Gastrocnemius medialis (tissue), 4 donors: Measurements from ENCODE around the gene AP2B1.

Source experiments
- POLR2A ChIP-seq, 2 donors: fragments of 450-650 bp; IDR thresholded peaks; one replicate each; pipeline ENCODE4 v1.6.1; 2017; ENCODE audit warnings: antibody characterized with exemption in 2 of 2, mild to moderate bottlenecking in 2 of 2, moderate library complexity in 2 of 2
- TF ChIP-seq, protein P1 (sequence below), 5 experiments: fragments of 450-650 bp in 3 of 5; fragments of 200-600 bp in 2 of 5; sonication (generic) in 2 of 5; IDR thresholded peaks in 4 of 5; conservative IDR thresholded peaks in 1 of 5; 1 replicate in 4 of 5; 2 replicates in 1 of 5; pipeline ENCODE4 v1.5.1; 2016 to 2019; ENCODE audit warnings: antibody characterized with exemption in 5 of 5, mild to moderate bottlenecking in 3 of 5, moderate library complexity in 3 of 5

DNA sequence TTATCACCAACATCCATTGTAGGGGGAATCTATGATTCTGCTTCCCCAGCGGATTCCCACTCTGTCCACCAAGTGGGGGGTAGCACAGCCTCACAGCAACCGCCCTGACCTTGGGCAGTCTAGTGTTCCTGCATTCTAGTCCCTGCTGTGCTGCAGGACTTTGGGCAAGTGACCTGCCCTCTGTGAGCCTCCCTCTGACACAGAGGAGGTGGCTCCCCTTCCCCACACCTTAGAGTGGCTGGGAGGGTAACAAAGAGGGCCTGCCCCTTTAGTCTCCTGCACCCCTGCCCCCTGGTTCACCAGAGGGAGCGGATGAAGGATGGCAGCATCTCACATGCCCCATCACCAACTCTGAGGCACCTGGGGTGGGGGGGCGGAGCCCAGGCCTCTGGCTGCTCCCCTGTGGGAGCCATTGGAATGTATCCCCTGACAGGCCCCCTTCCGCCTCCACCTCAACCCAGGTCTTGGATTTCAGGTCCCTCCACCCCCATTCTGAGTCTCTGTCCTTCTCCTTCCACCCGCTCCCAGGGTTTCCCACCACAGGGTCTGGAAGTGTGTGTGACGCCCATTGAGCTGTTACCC lies 155.9 kb downstream of the AP2B1 start:
- no peak for TF ChIP-seq POLR2A (IDR thresholded peaks at IDR 0.05)
- TF ChIP-seq, protein P1, sequence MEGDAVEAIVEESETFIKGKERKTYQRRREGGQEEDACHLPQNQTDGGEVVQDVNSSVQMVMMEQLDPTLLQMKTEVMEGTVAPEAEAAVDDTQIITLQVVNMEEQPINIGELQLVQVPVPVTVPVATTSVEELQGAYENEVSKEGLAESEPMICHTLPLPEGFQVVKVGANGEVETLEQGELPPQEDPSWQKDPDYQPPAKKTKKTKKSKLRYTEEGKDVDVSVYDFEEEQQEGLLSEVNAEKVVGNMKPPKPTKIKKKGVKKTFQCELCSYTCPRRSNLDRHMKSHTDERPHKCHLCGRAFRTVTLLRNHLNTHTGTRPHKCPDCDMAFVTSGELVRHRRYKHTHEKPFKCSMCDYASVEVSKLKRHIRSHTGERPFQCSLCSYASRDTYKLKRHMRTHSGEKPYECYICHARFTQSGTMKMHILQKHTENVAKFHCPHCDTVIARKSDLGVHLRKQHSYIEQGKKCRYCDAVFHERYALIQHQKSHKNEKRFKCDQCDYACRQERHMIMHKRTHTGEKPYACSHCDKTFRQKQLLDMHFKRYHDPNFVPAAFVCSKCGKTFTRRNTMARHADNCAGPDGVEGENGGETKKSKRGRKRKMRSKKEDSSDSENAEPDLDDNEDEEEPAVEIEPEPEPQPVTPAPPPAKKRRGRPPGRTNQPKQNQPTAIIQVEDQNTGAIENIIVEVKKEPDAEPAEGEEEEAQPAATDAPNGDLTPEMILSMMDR (IDR thresholded peaks at IDR 0.05 in 4 of 5, conservative IDR thresholded peaks at IDR 0.05 in 1 of 5) = no peak
